ENCODE data around the gene HK3. TPM values are rescaled to one million over a fixed set of nuclear protein-coding genes. Genes with fewer than 3 reads are reported as not detected.
"Not testable (repeated sequence)": the region's sequence is repeated elsewhere in the genome, so short reads cannot be mapped to it uniquely, and the experiment has no call there.

The HK3 gene
- total RNA-seq, 1 donor from 2014 or later, result 4.1 TPM

GRCh38 chr5:176883700-176884570, 15.2 kb downstream of the HK3 start:
- no peak for DNase-seq

DNA sequence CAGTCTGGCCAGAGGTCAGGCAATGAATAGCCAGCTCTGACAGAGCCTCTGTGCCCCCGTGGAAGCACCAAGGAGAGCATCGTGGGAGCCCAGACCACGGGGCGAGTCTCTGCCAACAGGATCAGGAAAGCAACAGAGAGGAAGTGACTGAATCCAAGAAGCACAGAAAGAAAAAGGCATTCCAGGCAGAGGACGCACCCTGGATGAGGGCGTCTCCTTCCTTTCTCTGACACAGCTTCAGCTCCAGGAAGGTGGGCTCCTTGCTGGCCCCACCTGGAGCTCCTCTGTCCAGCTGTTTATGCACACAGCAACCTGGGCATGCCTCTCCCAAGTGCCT, 16.6 kb downstream of the HK3 start:
- no peak for DNase-seq

DNA sequence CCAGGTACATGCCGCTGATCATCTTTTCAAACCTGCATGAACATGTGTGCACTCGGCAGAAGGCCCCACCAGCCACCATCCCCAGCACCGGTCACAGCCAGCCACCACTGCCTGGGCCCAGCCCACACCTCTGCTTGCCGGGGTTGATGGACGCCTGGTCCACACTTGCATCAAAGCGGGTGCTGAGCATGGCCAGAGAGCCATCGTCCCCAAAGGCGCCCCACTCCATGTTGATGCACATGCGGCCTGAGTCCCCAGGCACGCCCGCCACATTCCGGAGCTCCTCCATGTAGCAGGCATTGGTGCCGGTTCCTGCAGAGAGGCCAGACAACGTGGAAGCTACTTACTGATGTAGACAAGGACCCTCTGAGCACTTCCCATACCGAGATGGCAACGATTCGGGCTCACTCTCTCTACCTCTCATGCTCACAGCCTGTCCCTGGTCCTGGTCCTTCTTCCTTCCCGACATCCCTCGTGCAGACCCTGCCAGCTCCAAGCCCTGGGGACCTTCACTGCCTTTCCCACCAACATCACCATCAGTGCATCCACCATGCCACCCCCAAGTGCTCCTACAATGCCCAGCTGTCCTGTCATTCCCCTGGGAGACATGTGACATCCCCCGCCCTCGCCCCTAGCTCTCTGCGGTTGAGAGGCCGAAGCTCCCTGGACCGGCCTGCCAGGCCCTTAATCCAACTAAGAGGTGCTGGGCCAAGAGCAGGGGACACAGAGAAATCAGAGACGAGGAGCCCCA, 17.2 kb downstream of the HK3 start:
- DNase-seq, result no peak

DNA sequence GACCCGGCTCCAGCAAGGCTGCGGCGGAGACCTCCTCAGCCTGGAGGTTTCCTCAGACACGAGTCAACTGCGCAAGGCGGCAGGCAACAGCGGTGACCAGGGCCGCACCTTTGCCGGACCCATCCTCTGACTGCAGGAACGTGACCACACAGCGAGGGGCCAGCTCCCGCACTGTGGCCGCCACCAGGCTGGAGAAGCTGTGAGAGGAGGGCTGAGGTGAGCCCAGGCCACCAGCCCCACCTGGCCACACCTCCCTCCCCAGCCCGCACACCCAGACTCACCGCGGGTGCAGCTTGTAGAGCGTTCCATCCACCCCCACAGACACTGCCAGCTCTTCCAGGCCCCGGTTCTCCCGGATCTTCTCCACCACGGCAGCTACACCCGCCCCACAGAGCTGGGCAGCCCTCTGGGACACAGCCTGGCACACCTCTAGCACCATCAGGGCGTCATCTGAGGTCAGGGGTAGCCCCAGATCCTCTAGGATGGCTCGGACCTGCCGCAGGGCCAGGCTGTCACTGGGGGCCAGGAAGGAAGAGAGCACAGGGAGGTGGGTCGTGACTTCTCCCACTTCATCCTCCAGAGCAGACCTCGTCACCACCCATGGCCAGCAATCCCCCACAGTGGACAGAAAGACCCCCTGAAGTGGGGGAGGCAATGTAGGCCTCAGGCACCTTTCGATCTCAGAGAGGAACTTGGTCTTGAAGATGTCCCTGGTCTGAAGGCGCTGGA, 18.0 kb downstream of the HK3 start:
- DNase-seq, result no peak

DNA sequence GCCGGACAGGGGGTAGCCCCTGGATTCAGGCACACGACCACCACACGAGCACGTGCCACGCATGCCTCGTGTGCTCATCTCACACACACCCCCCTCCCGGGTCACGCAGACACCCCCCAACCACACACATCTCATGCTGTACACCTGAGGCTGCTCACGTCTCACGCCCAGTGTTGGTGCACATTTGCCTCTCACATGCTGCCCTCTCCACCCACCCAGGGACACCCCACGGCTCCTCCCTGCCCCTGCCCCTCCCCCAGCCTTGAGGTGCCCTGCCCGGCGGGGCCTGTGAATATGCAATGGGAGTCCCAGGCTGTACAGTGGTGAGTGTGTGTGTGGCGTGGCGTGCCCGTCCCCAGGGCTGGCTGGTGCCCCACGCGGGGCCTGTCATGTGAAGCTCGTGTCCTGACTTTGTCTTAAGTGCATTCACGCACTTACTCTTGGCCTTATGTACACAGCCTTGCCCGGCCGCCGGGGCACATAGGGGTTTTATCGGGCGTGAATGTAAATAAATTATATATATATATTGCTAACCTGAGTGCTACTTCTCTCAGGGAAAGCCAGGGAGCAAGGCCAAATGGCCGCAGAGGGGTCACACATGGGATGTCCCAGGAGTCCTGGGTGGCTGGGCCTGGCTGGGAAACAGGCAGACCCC, 18.7 kb downstream of the HK3 start:
- DNase-seq, result no peak

- no peak for DNase-seq
Measured at GRCh38 chr5:176879663-176880361, 19.3 kb downstream of the HK3 start.

DNA sequence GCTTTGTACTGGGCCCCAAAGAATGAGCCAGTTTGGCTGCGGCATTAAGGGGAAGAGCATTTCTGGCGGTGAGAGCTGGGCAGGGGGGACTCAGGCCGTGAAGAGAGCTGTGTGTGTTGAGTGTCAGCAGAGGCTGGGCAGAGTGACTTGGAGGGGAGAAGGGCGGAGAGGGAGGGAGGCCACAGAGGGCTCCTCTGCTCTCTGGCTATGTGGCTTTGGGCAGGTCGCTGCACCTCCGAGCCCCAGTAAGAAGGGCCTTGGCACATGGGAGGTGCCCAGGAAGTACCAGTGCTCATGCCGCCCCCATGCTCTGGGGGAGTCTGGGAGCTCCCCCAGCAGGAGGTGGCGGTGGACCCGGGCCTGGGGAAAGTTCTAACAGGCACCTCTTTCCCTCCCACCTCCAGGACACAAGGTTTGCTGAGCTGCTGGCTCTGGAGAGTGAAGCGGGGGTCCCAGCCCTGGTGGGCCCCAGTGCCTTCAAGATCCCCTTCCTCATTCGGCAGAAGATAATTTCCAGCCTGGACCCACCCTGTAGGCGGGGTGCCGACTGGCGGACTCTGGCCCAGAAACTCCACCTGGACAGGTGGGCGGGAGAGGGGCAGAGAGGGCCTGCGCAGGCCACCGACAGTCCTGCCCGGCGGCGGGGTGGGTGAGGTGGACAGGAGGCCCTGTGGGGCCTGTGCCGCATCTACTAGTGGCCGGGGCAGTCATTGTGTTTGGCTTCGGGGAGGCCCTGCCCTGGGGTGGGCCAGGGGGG, 20.1 kb downstream of the HK3 start:
- no peak for DNase-seq

DNA sequence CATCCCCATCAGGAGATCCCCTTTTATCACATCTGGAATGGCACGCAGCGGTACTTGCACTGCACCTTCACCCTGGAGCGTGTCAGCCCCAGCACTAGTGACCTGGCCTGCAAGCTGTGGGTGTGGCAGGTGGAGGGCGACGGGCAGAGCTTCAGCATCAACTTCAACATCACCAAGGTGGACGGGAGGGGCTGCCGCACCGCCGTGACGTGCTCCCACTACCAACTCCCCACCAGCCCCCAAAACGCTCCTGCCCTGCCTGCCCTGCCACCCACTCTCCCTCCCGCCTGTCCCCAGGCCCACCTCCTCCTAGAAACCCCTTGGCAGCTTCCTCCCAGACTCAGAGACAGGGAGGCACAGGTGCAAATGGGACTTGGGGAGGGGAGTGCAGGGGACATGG, 20.7 kb downstream of the HK3 start:
- DNase-seq, result no peak

DNA sequence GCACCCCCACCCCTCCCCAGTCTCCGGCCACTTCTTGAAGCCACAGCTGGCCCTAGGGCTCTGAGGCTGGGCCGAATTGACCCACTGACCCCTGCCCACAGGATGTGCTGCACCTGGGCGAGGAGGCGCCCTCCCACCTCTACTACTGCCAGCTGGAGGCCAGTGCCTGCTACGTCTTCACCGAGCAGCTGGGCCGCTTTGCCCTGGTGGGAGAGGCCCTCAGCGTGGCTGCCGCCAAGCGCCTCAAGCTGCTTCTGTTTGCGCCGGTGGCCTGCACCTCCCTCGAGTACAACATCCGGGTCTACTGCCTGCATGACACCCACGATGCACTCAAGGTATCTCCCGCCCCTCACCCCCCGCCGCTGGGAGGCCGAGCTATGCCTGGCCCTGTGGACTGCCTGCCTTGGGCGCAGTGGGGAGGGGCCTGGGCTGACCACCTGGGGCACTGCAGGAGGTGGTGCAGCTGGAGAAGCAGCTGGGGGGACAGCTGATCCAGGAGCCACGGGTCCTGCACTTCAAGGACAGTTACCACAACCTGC, 21.3 kb downstream of the HK3 start:
- DNase-seq, result no peak

- DNase-seq, result no peak
Measured at GRCh38 chr5:176876506-176877431, 22.4 kb downstream of the HK3 start.

GRCh38 chr5:176875783-176876505, 23.2 kb downstream of the HK3 start:
- DNase-seq, result no peak

DNA sequence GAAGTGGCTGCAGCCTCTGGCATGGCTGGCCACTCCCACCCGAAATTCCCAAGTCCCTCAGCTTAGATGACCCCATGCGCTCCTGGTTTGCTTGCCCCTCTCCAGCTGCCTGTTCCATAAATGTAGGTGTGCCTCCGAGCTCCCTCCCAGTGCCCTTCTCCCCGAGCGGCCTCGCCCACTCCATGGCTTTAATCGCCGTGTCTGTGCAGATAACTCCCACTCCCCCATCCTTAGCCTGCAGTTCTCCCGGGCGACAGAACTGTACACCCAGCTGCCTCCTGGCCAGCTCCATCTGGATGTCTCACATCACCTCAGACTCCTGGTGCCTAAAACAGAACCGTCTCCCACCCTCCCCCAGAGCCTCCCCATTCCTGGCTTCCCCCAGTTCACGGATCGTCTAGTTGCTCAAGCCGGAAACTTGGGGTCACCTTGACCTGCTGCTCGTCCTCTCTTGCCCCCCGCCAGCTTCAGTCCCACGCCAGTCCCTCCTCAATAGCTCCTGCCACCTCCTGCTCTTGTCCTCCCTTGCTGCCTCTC, 24.1 kb downstream of the HK3 start:
- DNase-seq, result no peak

- no peak for DNase-seq
Measured at GRCh38 chr5:176874198-176874780, 24.9 kb downstream of the HK3 start.

DNA sequence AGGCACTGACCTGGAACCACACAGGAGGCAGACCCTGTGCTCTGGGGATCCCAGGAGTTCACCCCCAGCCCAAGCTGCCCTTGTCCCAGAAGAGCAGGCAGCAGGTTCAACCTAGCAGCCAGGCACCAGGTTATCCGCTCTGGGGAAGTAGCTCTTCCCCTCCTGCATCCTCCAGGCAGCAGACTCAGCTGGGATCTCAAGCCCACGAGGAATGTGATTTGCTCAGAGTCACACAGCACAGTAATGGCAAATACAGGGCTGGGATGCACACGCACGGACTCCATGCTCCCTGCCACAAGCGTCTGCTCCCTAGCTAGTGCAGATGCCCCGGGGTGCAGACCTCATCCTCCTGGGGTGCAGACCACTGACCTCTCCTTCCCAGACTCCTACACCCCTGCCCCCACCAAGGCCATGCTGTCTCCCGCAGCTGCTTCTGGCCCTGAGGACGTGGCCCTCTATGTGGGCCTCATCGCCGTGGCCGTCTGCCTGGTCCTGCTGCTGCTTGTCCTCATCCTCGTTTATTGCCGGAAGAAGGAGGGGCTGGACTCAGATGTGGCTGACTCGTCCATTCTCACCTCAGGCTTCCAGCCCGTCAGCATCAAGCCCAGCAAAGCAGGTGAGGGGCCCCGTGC, 25.5 kb downstream of the HK3 start:
- peak; percentile 38 for DNase-seq

GRCh38 chr5:176873011-176873410, 26.1 kb downstream of the HK3 start:
- DNase-seq, result not testable (repeated sequence)

DNA sequence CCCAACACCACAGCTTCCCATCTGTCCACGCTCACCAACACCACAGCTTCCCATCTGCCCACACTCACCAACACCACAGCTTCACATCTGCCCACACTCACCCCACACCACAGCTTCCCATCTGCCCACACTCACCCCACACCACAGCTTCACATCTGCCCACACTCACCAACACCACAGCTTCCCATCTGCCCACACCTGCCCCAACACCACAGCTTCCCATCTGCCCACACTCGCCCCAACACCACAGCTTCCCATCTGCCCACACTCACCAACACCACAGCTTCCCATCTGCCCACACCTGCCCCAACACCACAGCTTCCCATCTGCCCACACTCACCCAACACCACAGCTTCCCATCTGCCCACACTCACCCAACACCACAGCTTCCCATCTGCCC, 26.6 kb downstream of the HK3 start:
- not testable (repeated sequence) for DNase-seq

DNA sequence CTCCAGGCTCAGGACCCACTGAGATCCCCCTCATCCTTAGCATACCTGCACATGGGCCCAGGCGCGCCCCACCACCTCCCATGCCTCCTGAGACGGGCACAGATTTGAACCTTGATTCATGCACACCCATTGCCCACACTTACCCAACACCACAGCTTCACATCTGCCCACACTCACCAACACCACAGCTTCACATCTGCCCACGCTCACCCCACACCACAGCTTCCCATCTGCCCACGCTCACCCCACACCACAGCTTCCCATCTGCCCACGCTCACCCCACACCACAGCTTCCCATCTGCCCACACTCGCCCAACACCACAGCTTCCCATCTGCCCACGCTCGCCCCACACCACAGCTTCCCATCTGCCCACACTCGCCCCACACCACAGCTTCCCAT, 28.5 kb downstream of the HK3 start:
- not testable (repeated sequence) for DNase-seq

DNA sequence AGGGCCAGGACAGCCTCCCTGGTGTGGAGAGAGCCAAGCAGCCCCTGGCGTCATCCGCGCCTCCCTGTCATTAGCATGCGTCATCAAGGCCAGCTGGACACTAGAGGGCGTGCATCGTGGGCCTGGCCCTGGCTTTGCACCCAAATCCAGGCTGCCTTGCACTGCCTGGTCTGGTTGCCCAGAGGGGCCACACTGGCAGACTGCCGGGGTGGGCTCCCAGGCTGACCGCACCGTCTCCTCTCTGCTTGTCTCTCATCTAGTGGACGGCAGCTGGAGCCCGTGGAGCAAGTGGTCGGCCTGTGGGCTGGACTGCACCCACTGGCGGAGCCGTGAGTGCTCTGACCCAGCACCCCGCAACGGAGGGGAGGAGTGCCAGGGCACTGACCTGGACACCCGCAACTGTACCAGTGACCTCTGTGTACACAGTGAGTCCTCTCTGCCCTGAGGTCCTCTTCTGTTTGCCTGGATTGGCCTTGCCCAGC, 29.0 kb downstream of the HK3 start:
- DNase-seq, result peak; percentile 48
